ENCODE measurements around the gene ANKRD22. TPM values are rescaled to one million over a fixed set of nuclear protein-coding genes. Genes with fewer than 3 reads are reported as not detected.

ANKRD22 gene
- total RNA-seq, 4 donors from 2014 or later: 3.0 to 12.2 (median 6.1) TPM; not detected in 1

GRCh38 chr10:88848499-88848898 lies 3.1 kb downstream of the ANKRD22 start:
- intact Hi-C loops (cut with DNase I; ENCODE audit: low total_unique reads) (no loop called here), in situ Hi-C loops (cut with MboI; ENCODE audit: low pct_ligation_motif_present in 1 of 4, low pct_unique_long_range_greater_than_20kb in 1 of 4, low sequenced_read_pairs in 3 of 4) (loop anchor here in 2 of 4 donors (25.0 kb wide), 1 partner anchor 364 kb away; the partner anchor contains the start of gene CH25H (in 2 of the 2))
- Histone ChIP-seq H3K9me3 (no peaks in the 10 kb centered on the region), H3K36me3 (no peaks in the 10 kb centered on the region), H3K27me3 (no peaks in the 10 kb centered on the region), H3K4me3 (no peak overlapping the region), H3K27ac (peak overlapping the region in 2 of 4 donors; percentile 30 to 33), H3K4me1 (peaks cover 0 to 27% (median 18%) of the 10 kb centered on the region in 4 donors)
- WGBS, 2 donors (ENCODE audit: low coverage in 1 of 2): 10 to 14% methylated on average over 1 of the region's 1 CpG
- TF ChIP-seq POLR2A (IDR thresholded peaks at IDR 0.05): no peak
- no peak for TF ChIP-seq EP300 (IDR thresholded peaks at IDR 0.05; ENCODE audit: low read depth)
- no peak for TF ChIP-seq CTCF (IDR thresholded peaks at IDR 0.05)
- peak in 1 of 3 donors; percentile 38 for TF ChIP-seq POLR2AphosphoS5 (IDR thresholded peaks at IDR 0.05)
- no peak for DNase-seq

GRCh38 chr10:88843171-88843570 lies 8.5 kb downstream of the ANKRD22 start:
- intact Hi-C loops (cut with DNase I; ENCODE audit: low total_unique reads) (no loop called here), in situ Hi-C loops (cut with MboI; ENCODE audit: low pct_ligation_motif_present in 1 of 4, low pct_unique_long_range_greater_than_20kb in 1 of 4, low sequenced_read_pairs in 3 of 4) (loop anchor here in 2 of 4 donors (25.0 kb wide), 1 partner anchor 369 kb away; the partner anchor contains the start of gene CH25H (in 2 of the 2))
- 81 to 89% methylated on average over 4 of the region's 4 CpGs for WGBS, 2 donors (ENCODE audit: low coverage in 1 of 2)
- Histone ChIP-seq H3K27me3 (no peaks in the 10 kb centered on the region), H3K27ac (no peak overlapping the region), H3K9me3 (no peaks in the 10 kb centered on the region), H3K4me3 (no peak overlapping the region), H3K4me1 (peaks cover 0 to 1% (median under 1%) of the 10 kb centered on the region in 4 donors), H3K36me3 (no peaks in the 10 kb centered on the region)
- DNase-seq: no peak
- TF ChIP-seq EP300 (IDR thresholded peaks at IDR 0.05; ENCODE audit: low read depth) (no peak), CTCF (IDR thresholded peaks at IDR 0.05) (no peak), POLR2AphosphoS5 (IDR thresholded peaks at IDR 0.05) (no peak), POLR2A (IDR thresholded peaks at IDR 0.05) (no peak)

GRCh38 chr10:88841316-88842111 lies 10.1 kb downstream of the ANKRD22 start:
- no peaks in the 10 kb centered on the region for H3K9me3 ChIP-seq
- DNase-seq: no peak
- in situ Hi-C loops (cut with MboI; ENCODE audit: low pct_ligation_motif_present in 1 of 4, low pct_unique_long_range_greater_than_20kb in 1 of 4, low sequenced_read_pairs in 3 of 4) (loop anchor here in 2 of 4 donors (25.0 kb wide), 1 partner anchor 371 kb away; the partner anchor contains the start of gene CH25H (in 2 of the 2)), intact Hi-C loops (cut with DNase I; ENCODE audit: low total_unique reads) (no loop called here)
- H3K4me1 ChIP-seq: peaks cover 0 to 3% (median 0%) of the 10 kb centered on the region in 4 donors
- H3K27me3 ChIP-seq: no peaks in the 10 kb centered on the region
- H3K36me3 ChIP-seq: no peaks in the 10 kb centered on the region
- TF ChIP-seq POLR2AphosphoS5 (IDR thresholded peaks at IDR 0.05) (no peak), EP300 (IDR thresholded peaks at IDR 0.05; ENCODE audit: low read depth) (no peak), POLR2A (IDR thresholded peaks at IDR 0.05) (no peak), CTCF (IDR thresholded peaks at IDR 0.05) (no peak)
- no peak overlapping the region for H3K27ac ChIP-seq
- 79 to 88% methylated on average over 6 of the region's 6 CpGs for WGBS, 2 donors (ENCODE audit: low coverage in 1 of 2)
- H3K4me3 ChIP-seq: no peak overlapping the region

- intact Hi-C loops (cut with DNase I; ENCODE audit: low total_unique reads) (no loop called here), in situ Hi-C loops (cut with MboI; ENCODE audit: low pct_ligation_motif_present in 1 of 4, low pct_unique_long_range_greater_than_20kb in 1 of 4, low sequenced_read_pairs in 3 of 4) (loop anchor here in 2 of 4 donors (25.0 kb wide), 1 partner anchor 371 kb away; the partner anchor contains the start of gene CH25H (in 2 of the 2))
- H3K27me3 ChIP-seq: no peaks in the 10 kb centered on the region
Measured at GRCh38 chr10:88840881-88841280, 10.8 kb downstream of the ANKRD22 start.

More at GRCh38 chr10:88840881-88841280, 10.8 kb downstream of the ANKRD22 start:
- Histone ChIP-seq H3K27ac (no peak overlapping the region), H3K9me3 (no peaks in the 10 kb centered on the region), H3K4me1 (peaks cover 0 to 6% (median 0%) of the 10 kb centered on the region in 4 donors), H3K36me3 (no peaks in the 10 kb centered on the region), H3K4me3 (no peak overlapping the region)
- WGBS, 2 donors (ENCODE audit: low coverage in 1 of 2): 86 to 87% methylated on average over 5 of the region's 5 CpGs
- no peak for DNase-seq
- no peak for TF ChIP-seq EP300 (IDR thresholded peaks at IDR 0.05; ENCODE audit: low read depth)
- TF ChIP-seq POLR2A (IDR thresholded peaks at IDR 0.05): no peak
- no peak for TF ChIP-seq POLR2AphosphoS5 (IDR thresholded peaks at IDR 0.05)
- TF ChIP-seq CTCF (IDR thresholded peaks at IDR 0.05): no peak

All from transverse colon (tissue), 4 donors.